ENCODE results near the gene GPBP1L1. TPM values are rescaled to one million over a fixed set of nuclear protein-coding genes. Genes with fewer than 3 reads are reported as not detected.

GPBP1L1 gene
- total and polyA plus RNA-seq, 9 of the 15 experiments (the other 6 are each of a cell fraction or from before 2014, with no cell fraction given) = 86.0 to 216 (median 138) TPM

DNA sequence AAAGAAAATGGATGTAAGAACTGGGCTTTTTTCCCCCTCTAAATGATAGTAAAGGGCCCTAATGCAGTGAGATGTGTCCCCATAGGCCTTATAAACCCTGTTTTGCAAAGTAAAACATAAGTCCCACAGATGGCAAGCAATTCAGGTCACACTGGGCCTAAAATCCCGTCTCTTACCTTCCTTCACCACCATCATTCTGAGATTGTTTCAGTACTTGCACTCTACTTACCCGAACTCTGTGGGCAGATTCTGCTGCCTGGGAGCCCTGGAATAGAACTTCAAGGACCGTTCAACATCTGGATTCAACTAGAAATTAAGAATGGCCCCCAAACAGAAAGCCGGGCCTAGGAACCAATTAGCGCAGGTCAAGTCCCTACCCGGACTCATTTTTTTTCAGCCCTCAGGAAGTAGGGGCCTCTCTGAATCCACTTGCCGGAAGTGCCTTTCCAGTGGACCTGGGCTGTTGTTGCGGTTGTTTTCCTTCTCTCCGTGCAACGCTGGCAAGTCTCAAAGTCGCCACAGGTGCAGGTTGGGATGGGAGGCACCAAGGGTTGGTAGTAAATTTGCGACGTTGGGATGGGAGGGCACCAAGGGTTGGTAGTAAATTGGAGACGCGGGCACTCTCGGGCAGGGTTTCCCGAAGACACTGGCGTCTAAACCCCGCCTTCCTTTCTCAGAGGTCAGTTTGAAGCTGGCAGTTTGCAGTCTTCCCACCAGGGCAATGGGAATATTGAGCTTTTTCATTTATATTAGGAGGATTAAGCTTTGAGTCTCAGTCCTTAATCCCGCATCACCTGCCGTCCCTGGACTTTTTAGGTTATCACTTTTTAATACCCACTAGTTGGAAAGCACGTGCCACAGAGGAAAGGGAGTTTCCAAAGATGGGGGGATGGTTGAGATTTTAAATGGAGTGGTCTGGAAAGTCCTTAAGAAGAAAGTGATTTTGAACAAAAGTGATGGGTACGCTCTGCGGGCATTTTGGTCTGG is 1.7 kb upstream of the GPBP1L1 start, which contains the start of gene TMEM69 (continued):
- TF ChIP-seq TCF3 (CRISPR knock-in tag; IDR thresholded peaks at IDR 0.05) = no peak
- no peak for TF ChIP-seq SREBF2 (CRISPR knock-in tag; IDR thresholded peaks at IDR 0.05)
- TF ChIP-seq, protein P1, sequence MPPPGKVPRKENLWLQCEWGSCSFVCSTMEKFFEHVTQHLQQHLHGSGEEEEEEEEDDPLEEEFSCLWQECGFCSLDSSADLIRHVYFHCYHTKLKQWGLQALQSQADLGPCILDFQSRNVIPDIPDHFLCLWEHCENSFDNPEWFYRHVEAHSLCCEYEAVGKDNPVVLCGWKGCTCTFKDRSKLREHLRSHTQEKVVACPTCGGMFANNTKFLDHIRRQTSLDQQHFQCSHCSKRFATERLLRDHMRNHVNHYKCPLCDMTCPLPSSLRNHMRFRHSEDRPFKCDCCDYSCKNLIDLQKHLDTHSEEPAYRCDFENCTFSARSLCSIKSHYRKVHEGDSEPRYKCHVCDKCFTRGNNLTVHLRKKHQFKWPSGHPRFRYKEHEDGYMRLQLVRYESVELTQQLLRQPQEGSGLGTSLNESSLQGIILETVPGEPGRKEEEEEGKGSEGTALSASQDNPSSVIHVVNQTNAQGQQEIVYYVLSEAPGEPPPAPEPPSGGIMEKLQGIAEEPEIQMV (tag; conservative IDR thresholded peaks at IDR 0.05; ENCODE audit: low read depth) = no peak
- TF ChIP-seq SNRNP70 (optimal IDR thresholded peaks at IDR 0.05; ENCODE audit: low read depth, low read length) = no peak
- no peak; a peak in 1 of 3 replicates for TF ChIP-seq CBX3 (IDR thresholded peaks at IDR 0.05; ENCODE audit: borderline replicate concordance in 1 of 2, low read length in 2 of 2)
- peak; percentile 78 for TF ChIP-seq RB1 (IDR thresholded peaks at IDR 0.05; ENCODE audit: low read depth)
- no peak for TF ChIP-seq PTTG1 (tag; IDR thresholded peaks at IDR 0.05; ENCODE audit: low read depth)
- 0 out of 2 replicates have a peak, but pooled peaks have one; percentile 26 for TF ChIP-seq ZNF707 (CRISPR knock-in tag; conservative IDR thresholded peaks at IDR 0.05)
- no peak for TF ChIP-seq FOXA1 (IDR thresholded peaks at IDR 0.05; ENCODE audit: borderline replicate concordance)
- TF ChIP-seq XRCC3 (IDR thresholded peaks at IDR 0.05) = no peak
- TF ChIP-seq ZNF717 (CRISPR knock-in tag; IDR thresholded peaks at IDR 0.05) = no peak
- TF ChIP-seq GMEB1 (CRISPR knock-in tag; IDR thresholded peaks at IDR 0.05) = no peak
- no peak for TF ChIP-seq EGR1 (conservative IDR thresholded peaks at IDR 0.05)
- peak; percentile 87 for TF ChIP-seq PML (IDR thresholded peaks at IDR 0.05; ENCODE audit: low read length)
- no peak for TF ChIP-seq MCM3 (IDR thresholded peaks at IDR 0.05)
- no peak for TF ChIP-seq FUS (optimal IDR thresholded peaks at IDR 0.05; ENCODE audit: low read depth, low read length)
- TF ChIP-seq, protein P2, sequence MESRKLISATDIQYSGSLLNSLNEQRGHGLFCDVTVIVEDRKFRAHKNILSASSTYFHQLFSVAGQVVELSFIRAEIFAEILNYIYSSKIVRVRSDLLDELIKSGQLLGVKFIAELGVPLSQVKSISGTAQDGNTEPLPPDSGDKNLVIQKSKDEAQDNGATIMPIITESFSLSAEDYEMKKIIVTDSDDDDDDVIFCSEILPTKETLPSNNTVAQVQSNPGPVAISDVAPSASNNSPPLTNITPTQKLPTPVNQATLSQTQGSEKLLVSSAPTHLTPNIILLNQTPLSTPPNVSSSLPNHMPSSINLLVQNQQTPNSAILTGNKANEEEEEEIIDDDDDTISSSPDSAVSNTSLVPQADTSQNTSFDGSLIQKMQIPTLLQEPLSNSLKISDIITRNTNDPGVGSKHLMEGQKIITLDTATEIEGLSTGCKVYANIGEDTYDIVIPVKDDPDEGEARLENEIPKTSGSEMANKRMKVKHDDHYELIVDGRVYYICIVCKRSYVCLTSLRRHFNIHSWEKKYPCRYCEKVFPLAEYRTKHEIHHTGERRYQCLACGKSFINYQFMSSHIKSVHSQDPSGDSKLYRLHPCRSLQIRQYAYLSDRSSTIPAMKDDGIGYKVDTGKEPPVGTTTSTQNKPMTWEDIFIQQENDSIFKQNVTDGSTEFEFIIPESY (CRISPR knock-in tag; IDR thresholded peaks at IDR 0.05) = no peak; the same call in 1 of the 2 replicates
- no peak for TF ChIP-seq NELFE (IDR thresholded peaks at IDR 0.05; ENCODE audit: insufficient read depth, insufficient read length)
- TF ChIP-seq ZNF121 (CRISPR knock-in tag; conservative IDR thresholded peaks at IDR 0.05) = no peak
- 0 out of 2 replicates have a peak, but pooled peaks have one; percentile 10 for TF ChIP-seq ZNF134 (CRISPR knock-in tag; conservative IDR thresholded peaks at IDR 0.05)
- TF ChIP-seq KAT2B (IDR thresholded peaks at IDR 0.05; ENCODE audit: low read depth, low read length) = no peak
- TF ChIP-seq CREM (IDR thresholded peaks at IDR 0.05; ENCODE audit: low read depth) = peak; percentile 51; the same call in 1 of the 2 replicates

All from K562 (cell line).